ENCODE results near the gene TMEM201. TPM values are rescaled to one million over a fixed set of nuclear protein-coding genes. Genes with fewer than 3 reads are reported as not detected.
A peak's percentile ranks its signal among the peaks of the same experiment; 100 is the strongest.

Gene TMEM201
- total and polyA plus RNA-seq, 2 of the 13 experiments (the other 11 are each of a cell fraction or from before 2014, with no cell fraction given), result 1.5 to 8.2 TPM

DNA sequence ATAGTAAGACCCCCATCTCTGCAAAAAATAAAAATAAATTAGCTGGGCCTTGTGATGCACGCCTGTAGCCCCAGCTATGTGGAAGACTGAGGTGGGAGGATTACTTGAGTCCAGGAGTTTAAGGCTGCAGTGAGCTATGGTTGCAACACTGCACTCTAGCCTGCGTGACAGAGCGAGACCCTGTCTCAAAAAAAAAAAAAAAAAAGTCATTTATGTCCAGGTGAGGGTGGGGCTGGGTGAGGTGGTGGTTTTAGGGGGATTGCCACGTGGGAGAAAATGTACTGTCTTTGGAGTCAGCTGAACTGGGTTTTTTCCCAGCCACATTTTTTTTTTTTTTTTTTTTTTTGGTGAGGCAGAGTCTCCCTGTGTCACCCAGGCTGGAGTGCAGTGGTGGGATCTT, 69.5 kb downstream of the TMEM201 start (continued):
- TF ChIP-seq THYN1 (CRISPR knock-in tag; IDR thresholded peaks at IDR 0.05; ENCODE audit: borderline replicate concordance, low read depth) (no peak), ZNF572 (CRISPR knock-in tag; IDR thresholded peaks at IDR 0.05) (no peak)
- TF ChIP-seq, protein P1, sequence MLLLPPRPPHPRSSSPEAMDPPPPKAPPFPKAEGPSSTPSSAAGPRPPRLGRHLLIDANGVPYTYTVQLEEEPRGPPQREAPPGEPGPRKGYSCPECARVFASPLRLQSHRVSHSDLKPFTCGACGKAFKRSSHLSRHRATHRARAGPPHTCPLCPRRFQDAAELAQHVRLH (CRISPR knock-in tag; IDR thresholded peaks at IDR 0.05; ENCODE audit: borderline replicate concordance, low read depth), result no peak

GRCh38 chr1:9659328-9659727, 70.6 kb downstream of the TMEM201 start:
- TF ChIP-seq CEBPG (CRISPR knock-in tag; IDR thresholded peaks at IDR 0.05) (0 out of 2 replicates have a peak, but pooled peaks have one; percentile 22), PCBP2 (optimal IDR thresholded peaks at IDR 0.05; ENCODE audit: low read depth, low read length, poor library complexity, severe bottlenecking) (no peak), CEBPB (IDR thresholded peaks at IDR 0.05; ENCODE audit: borderline replicate concordance, low read depth, low read length) (peak; percentile 82)
- Histone ChIP-seq H3K9me3 (ENCODE audit: low read length) (no peaks in the 10 kb centered on the region), H3K9ac (ENCODE audit: insufficient read depth, low read depth, low read length) (no peak overlapping the region), H2AFZ (ENCODE audit: low read length) (no peak overlapping the region), H3K4me1 (ENCODE audit: insufficient read depth, low read length) (peaks cover 9% of the 10 kb centered on the region; the same call in 1 of the 2 replicates), H3K27me3 (ENCODE audit: control insufficient read depth in 1 of 2, insufficient read depth in 2 of 2, low read length in 2 of 2) (peaks cover 2 to 7% of the 10 kb centered on the region in 2 experiments; a peak in 3 of 5 replicates), H3K79me2 (ENCODE audit: insufficient read depth, low read length) (no peaks in the 10 kb centered on the region), H3K4me2 (ENCODE audit: low read depth, low read length) (no peak overlapping the region), H3K27ac (ENCODE audit: extremely low read length, insufficient read depth, low read length) (no peak overlapping the region), H3K4me3 (replicated peaks in 1 of 3; ENCODE audit: insufficient read depth in 1 of 3, low read depth in 2 of 3, low read length in 3 of 3) (no peak overlapping the region), H3K36me3 (replicated peaks in 1 of 2; ENCODE audit: control insufficient read depth in 1 of 2, insufficient read depth in 2 of 2, low read length in 2 of 2) (no peaks in the 10 kb centered on the region), H4K20me1 (ENCODE audit: insufficient read depth, low read length) (no peaks in the 10 kb centered on the region)
- 7% methylated on average over 5 of the region's 5 CpGs for WGBS (ENCODE audit: low lambda C conversion rate)
- in situ Hi-C loops (cut with HindIII; ENCODE audit: extremely low pct_ligation_motif_present, low pct_unique_long_range_greater_than_20kb), result no loop called here
- no peak for ATAC-seq
- POLR2A ChIA-PET, result interaction anchor here (2.0 kb wide), 1 partner anchor 58 kb away, joined by 5 read pairs; no protein-coding TSS in a partner anchor
- BruUV-seq (replicated peaks), result no TSS peak
- peak; percentile 21 for DNase-seq (ENCODE audit: low spot score)
- CTCF ChIA-PET (ENCODE audit: low intra/inter-chr PET ratio, low total read pairs), result interaction anchor here (0.6 kb wide), 1 partner anchor 14 kb away, joined by 4 read pairs; no protein-coding TSS in a partner anchor
- FAIRE-seq, result no peak
- intact Hi-C loops (cut with micrococcal nuclease; ENCODE audit: unreplicated experiment), result no loop called here

- DNase-seq (ENCODE audit: low spot score), result no peak
- no peaks in the 10 kb centered on the region for H3K79me2 ChIP-seq (ENCODE audit: insufficient read depth, low read length)
- no peak overlapping the region for H2AFZ ChIP-seq (ENCODE audit: low read length)
- BruUV-seq (replicated peaks), result no TSS peak
- ChIA-PET CTCF (ENCODE audit: low intra/inter-chr PET ratio, low total read pairs) (no interaction called here), POLR2A (no interaction called here)
- no peaks in the 10 kb centered on the region for H4K20me1 ChIP-seq (ENCODE audit: insufficient read depth, low read length)
- no peak overlapping the region for H3K4me2 ChIP-seq (ENCODE audit: low read depth, low read length)
- H3K27me3 ChIP-seq (ENCODE audit: control insufficient read depth in 1 of 2, insufficient read depth in 2 of 2, low read length in 2 of 2), result no peaks in the 10 kb centered on the region; a peak in 2 of 5 replicates
- WGBS (ENCODE audit: low lambda C conversion rate), result 80% methylated on average over 6 of the region's 6 CpGs
- no peaks in the 10 kb centered on the region for H3K36me3 ChIP-seq (replicated peaks in 1 of 2; ENCODE audit: control insufficient read depth in 1 of 2, insufficient read depth in 2 of 2, low read length in 2 of 2)
- intact Hi-C loops (cut with micrococcal nuclease; ENCODE audit: unreplicated experiment) (no loop called here), in situ Hi-C loops (cut with HindIII; ENCODE audit: extremely low pct_ligation_motif_present, low pct_unique_long_range_greater_than_20kb) (no loop called here)
- peaks cover 9% of the 10 kb centered on the region; the same call in 1 of the 2 replicates for H3K4me1 ChIP-seq (ENCODE audit: insufficient read depth, low read length)
- no peak overlapping the region for H3K4me3 ChIP-seq (replicated peaks in 1 of 3; ENCODE audit: insufficient read depth in 1 of 3, low read depth in 2 of 3, low read length in 3 of 3)
- no peaks in the 10 kb centered on the region for H3K9me3 ChIP-seq (ENCODE audit: low read length)
- FAIRE-seq, result no peak
- no peak overlapping the region for H3K27ac ChIP-seq (ENCODE audit: extremely low read length, insufficient read depth, low read length)
- no peak for ATAC-seq
- H3K9ac ChIP-seq (ENCODE audit: insufficient read depth, low read depth, low read length), result no peak overlapping the region
- no peak for TF ChIP-seq HOXA5 (CRISPR knock-in tag; IDR thresholded peaks at IDR 0.05)
- TF ChIP-seq SOX5 (CRISPR knock-in tag; IDR thresholded peaks at IDR 0.05; ENCODE audit: borderline replicate concordance), result no peak
- TF ChIP-seq ARID4A (CRISPR knock-in tag; IDR thresholded peaks at IDR 0.05; ENCODE audit: borderline replicate concordance), result no peak
- TF ChIP-seq SP5 (CRISPR knock-in tag; IDR thresholded peaks at IDR 0.05; ENCODE audit: borderline replicate concordance, low read depth), result no peak
- TF ChIP-seq NONO (IDR thresholded peaks at IDR 0.05), result no peak
- no peak for TF ChIP-seq NONO (CRISPR knock-in tag; conservative IDR thresholded peaks at IDR 0.05)
Observed at GRCh38 chr1:9663257-9663656, 74.5 kb downstream of the TMEM201 start.
